ENCODE results near the gene MACO1.

The MACO1 gene

GRCh38 chr1:25526753-25527152 is 96.1 kb downstream of the MACO1 start:
- H3K9me3 ChIP-seq (ENCODE audit: control insufficient read depth, low read length) = no peaks in the 10 kb centered on the region
- H3K36me3 ChIP-seq (ENCODE audit: control insufficient read depth, insufficient read depth, low read length) = no peaks in the 10 kb centered on the region
- H3K4me1 ChIP-seq (ENCODE audit: control insufficient read depth, insufficient read depth, low read length, poor library complexity, severe bottlenecking) = no peaks in the 10 kb centered on the region
- 94 to 100% methylated on average over 2 of the region's 2 CpGs for WGBS, 2 experiments (ENCODE audit: insufficient coverage in 2 of 2)
- H3K4me3 ChIP-seq (ENCODE audit: extremely low read depth, insufficient read depth, low read length, poor library complexity, severe bottlenecking) = no peak overlapping the region
- no peak overlapping the region for H3K27ac ChIP-seq (ENCODE audit: low read depth, low read length, severe bottlenecking)

- WGBS, 2 experiments (ENCODE audit: insufficient coverage in 2 of 2) = 92 to 95% methylated on average over 9 to 11 of the region's 12 CpGs
- Histone ChIP-seq H3K4me1 (ENCODE audit: control insufficient read depth, insufficient read depth, low read length, poor library complexity, severe bottlenecking) (no peaks in the 10 kb centered on the region), H3K4me3 (ENCODE audit: extremely low read depth, insufficient read depth, low read length, poor library complexity, severe bottlenecking) (no peak overlapping the region), H3K9me3 (ENCODE audit: control insufficient read depth, low read length) (no peaks in the 10 kb centered on the region), H3K36me3 (ENCODE audit: control insufficient read depth, insufficient read depth, low read length) (no peaks in the 10 kb centered on the region), H3K27ac (ENCODE audit: low read depth, low read length, severe bottlenecking) (no peak overlapping the region)
Measured at GRCh38 chr1:25527226-25527846, 96.6 kb downstream of the MACO1 start.

- Histone ChIP-seq H3K36me3 (ENCODE audit: control insufficient read depth, insufficient read depth, low read length) (no peaks in the 10 kb centered on the region), H3K9me3 (ENCODE audit: control insufficient read depth, low read length) (no peaks in the 10 kb centered on the region), H3K27ac (ENCODE audit: low read depth, low read length, severe bottlenecking) (no peak overlapping the region), H3K4me1 (ENCODE audit: control insufficient read depth, insufficient read depth, low read length, poor library complexity, severe bottlenecking) (no peaks in the 10 kb centered on the region), H3K4me3 (ENCODE audit: extremely low read depth, insufficient read depth, low read length, poor library complexity, severe bottlenecking) (no peak overlapping the region)
- 95 to 97% methylated on average over 14 to 19 of the region's 21 CpGs for WGBS, 2 experiments (ENCODE audit: insufficient coverage in 2 of 2)
Measured at GRCh38 chr1:25527946-25528595, 97.4 kb downstream of the MACO1 start.

GRCh38 chr1:25528881-25529517 is 98.3 kb downstream of the MACO1 start:
- H3K4me3 ChIP-seq (ENCODE audit: extremely low read depth, insufficient read depth, low read length, poor library complexity, severe bottlenecking) = no peak overlapping the region
- H3K4me1 ChIP-seq (ENCODE audit: control insufficient read depth, insufficient read depth, low read length, poor library complexity, severe bottlenecking) = no peaks in the 10 kb centered on the region
- H3K36me3 ChIP-seq (ENCODE audit: control insufficient read depth, insufficient read depth, low read length) = no peaks in the 10 kb centered on the region
- no peak overlapping the region for H3K27ac ChIP-seq (ENCODE audit: low read depth, low read length, severe bottlenecking)
- no peaks in the 10 kb centered on the region for H3K9me3 ChIP-seq (ENCODE audit: control insufficient read depth, low read length)
- WGBS, 2 experiments (ENCODE audit: insufficient coverage in 2 of 2) = 62 to 92% methylated on average over 2 to 3 of the region's 7 CpGs

- H3K9me3 ChIP-seq (ENCODE audit: control insufficient read depth, low read length) = no peaks in the 10 kb centered on the region
- no peak overlapping the region for H3K27ac ChIP-seq (ENCODE audit: low read depth, low read length, severe bottlenecking)
- 86 to 91% methylated on average over 11 to 14 of the region's 18 CpGs for WGBS, 2 experiments (ENCODE audit: insufficient coverage in 2 of 2)
- no peaks in the 10 kb centered on the region for H3K36me3 ChIP-seq (ENCODE audit: control insufficient read depth, insufficient read depth, low read length)
- H3K4me1 ChIP-seq (ENCODE audit: control insufficient read depth, insufficient read depth, low read length, poor library complexity, severe bottlenecking) = no peaks in the 10 kb centered on the region
- no peak overlapping the region for H3K4me3 ChIP-seq (ENCODE audit: extremely low read depth, insufficient read depth, low read length, poor library complexity, severe bottlenecking)
Measured at GRCh38 chr1:25529518-25530185, 99.0 kb downstream of the MACO1 start.

GRCh38 chr1:25530186-25531081 is 99.7 kb downstream of the MACO1 start:
- Histone ChIP-seq H3K4me1 (ENCODE audit: control insufficient read depth, insufficient read depth, low read length, poor library complexity, severe bottlenecking) (no peaks in the 10 kb centered on the region), H3K36me3 (ENCODE audit: control insufficient read depth, insufficient read depth, low read length) (no peaks in the 10 kb centered on the region), H3K4me3 (ENCODE audit: extremely low read depth, insufficient read depth, low read length, poor library complexity, severe bottlenecking) (no peak overlapping the region), H3K9me3 (ENCODE audit: control insufficient read depth, low read length) (no peaks in the 10 kb centered on the region), H3K27ac (ENCODE audit: low read depth, low read length, severe bottlenecking) (no peak overlapping the region)
- 92 to 93% methylated on average over 16 to 18 of the region's 22 CpGs for WGBS, 2 experiments (ENCODE audit: insufficient coverage in 2 of 2)

- H3K4me3 ChIP-seq (ENCODE audit: extremely low read depth, insufficient read depth, low read length, poor library complexity, severe bottlenecking) = no peak overlapping the region
- no peaks in the 10 kb centered on the region for H3K4me1 ChIP-seq (ENCODE audit: control insufficient read depth, insufficient read depth, low read length, poor library complexity, severe bottlenecking)
- no peak overlapping the region for H3K27ac ChIP-seq (ENCODE audit: low read depth, low read length, severe bottlenecking)
- 96 to 100% methylated on average over 1 to 10 of the region's 11 CpGs for WGBS, 2 experiments (ENCODE audit: insufficient coverage in 2 of 2)
- H3K9me3 ChIP-seq (ENCODE audit: control insufficient read depth, low read length) = no peaks in the 10 kb centered on the region
- H3K36me3 ChIP-seq (ENCODE audit: control insufficient read depth, insufficient read depth, low read length) = no peaks in the 10 kb centered on the region
Measured at GRCh38 chr1:25531082-25531461, 100.4 kb downstream of the MACO1 start.

- H3K27ac ChIP-seq (ENCODE audit: low read depth, low read length, severe bottlenecking) = no peak overlapping the region
- no peaks in the 10 kb centered on the region for H3K36me3 ChIP-seq (ENCODE audit: control insufficient read depth, insufficient read depth, low read length)
- no peaks in the 10 kb centered on the region for H3K4me1 ChIP-seq (ENCODE audit: control insufficient read depth, insufficient read depth, low read length, poor library complexity, severe bottlenecking)
- no peaks in the 10 kb centered on the region for H3K9me3 ChIP-seq (ENCODE audit: control insufficient read depth, low read length)
- no peak overlapping the region for H3K4me3 ChIP-seq (ENCODE audit: extremely low read depth, insufficient read depth, low read length, poor library complexity, severe bottlenecking)
- WGBS, 2 experiments (ENCODE audit: insufficient coverage in 2 of 2) = 100% methylated on average over 2 of the region's 3 CpGs
Measured at GRCh38 chr1:25532970-25533369, 102.3 kb downstream of the MACO1 start.

- no peaks in the 10 kb centered on the region for H3K4me1 ChIP-seq (ENCODE audit: control insufficient read depth, insufficient read depth, low read length, poor library complexity, severe bottlenecking)
- H3K36me3 ChIP-seq (ENCODE audit: control insufficient read depth, insufficient read depth, low read length) = no peaks in the 10 kb centered on the region
- WGBS, 2 experiments (ENCODE audit: insufficient coverage in 2 of 2) = 68 to 82% methylated on average over 4 to 7 of the region's 9 CpGs
- H3K27ac ChIP-seq (ENCODE audit: low read depth, low read length, severe bottlenecking) = no peak overlapping the region
- H3K4me3 ChIP-seq (ENCODE audit: extremely low read depth, insufficient read depth, low read length, poor library complexity, severe bottlenecking) = no peak overlapping the region
- H3K9me3 ChIP-seq (ENCODE audit: control insufficient read depth, low read length) = no peaks in the 10 kb centered on the region
Measured at GRCh38 chr1:25533775-25534409, 103.2 kb downstream of the MACO1 start.

GRCh38 chr1:25534410-25534788 is 103.7 kb downstream of the MACO1 start:
- Histone ChIP-seq H3K36me3 (ENCODE audit: control insufficient read depth, insufficient read depth, low read length) (no peaks in the 10 kb centered on the region), H3K4me1 (ENCODE audit: control insufficient read depth, insufficient read depth, low read length, poor library complexity, severe bottlenecking) (no peaks in the 10 kb centered on the region), H3K9me3 (ENCODE audit: control insufficient read depth, low read length) (no peaks in the 10 kb centered on the region), H3K4me3 (ENCODE audit: extremely low read depth, insufficient read depth, low read length, poor library complexity, severe bottlenecking) (no peak overlapping the region), H3K27ac (ENCODE audit: low read depth, low read length, severe bottlenecking) (no peak overlapping the region)
- WGBS, 2 experiments (ENCODE audit: insufficient coverage in 2 of 2) = 79 to 84% methylated on average over 3 to 4 of the region's 4 CpGs
